ENCODE results near the gene NUP43. TPM values are rescaled to one million over a fixed set of nuclear protein-coding genes. Genes with fewer than 3 reads are reported as not detected.
A peak's percentile ranks its signal among the peaks of the same experiment; 100 is the strongest.

Gene NUP43
- total and polyA plus RNA-seq, 10 of the 15 experiments (the other 5 are each of a cell fraction or from before 2014, with no cell fraction given): 8.9 to 54.2 (median 27.7) TPM

GRCh38 chr6:149717588-149718458, 28.5 kb downstream of the NUP43 start, which contains the start of gene LATS1 (continued):
- TF ChIP-seq SKIL (IDR thresholded peaks at IDR 0.05; ENCODE audit: low read depth, poor library complexity, severe bottlenecking) (no peak), CTCF (IDR thresholded peaks at IDR 0.05 in 2 of 3, conservative IDR thresholded peaks at IDR 0.05 in 1 of 3; ENCODE audit: control insufficient read depth in 2 of 3, extremely low read depth in 1 of 3, insufficient read depth in 1 of 3, low read depth in 3 of 3, low read length in 3 of 3) (no peak), MXI1 (IDR thresholded peaks at IDR 0.05; ENCODE audit: low read depth, low read length) (peak; percentile 70; the same call in 1 of the 2 replicates), REST (IDR thresholded peaks at IDR 0.05; ENCODE audit: low read depth, low read length) (peak; percentile 12), ETV6 (conservative IDR thresholded peaks at IDR 0.05 in 1 of 2, IDR thresholded peaks at IDR 0.05 in 1 of 2; ENCODE audit: borderline replicate concordance in 1 of 2, low read depth in 1 of 2) (peak in 1 of 2 experiments; percentile 41; a peak in 1 of 4 replicates), ZNF592 (IDR thresholded peaks at IDR 0.05) (no peak), TARDBP (IDR thresholded peaks at IDR 0.05; ENCODE audit: borderline replicate concordance) (peak; percentile 67; the same call in 1 of the 2 replicates), USF2 (IDR thresholded peaks at IDR 0.05; ENCODE audit: borderline replicate concordance, low read depth, low read length) (no peak), SMARCA5 (IDR thresholded peaks at IDR 0.05) (peak; percentile 85; the same call in 1 of the 2 replicates), PKNOX1 (IDR thresholded peaks at IDR 0.05) (no peak), ESRRA (IDR thresholded peaks at IDR 0.05; ENCODE audit: low read length) (no peak), STAT1 (conservative IDR thresholded peaks at IDR 0.05) (no peak; the same call in 1 of the 2 replicates)

Data from GM12878 (cell line).